HCT116 (cell line): ENCODE results near the gene ANGPTL8. TPM values are rescaled to one million over a fixed set of nuclear protein-coding genes. Genes with fewer than 3 reads are reported as not detected.

Experiments used
- ATAC-seq: fragments of 200-7000 bp; cut with Tn5 transposase; 2 replicates; pipeline ENCODE4 v1.9.1; 2020; ENCODE audit warnings: mild to moderate bottlenecking, moderate library complexity
- BruUV-seq: library from RNA; stranded (reverse); fragments of 400-500 nt; replicated peaks from 2 replicates; lab custom pipeline; 2021; lab: Mats Ljungman, UMichigan
- CTCF ChIA-PET: fragments of 300-600 bp; sonication (Branson Sonifier 250); formaldehyde crosslinking; loops from one replicate; lab custom pipeline; 2021; ENCODE audit warnings: antibody characterized with exemption; lab: Charles Lee
- POLR2A ChIA-PET: fragments of 300-600, 350-600 bp; sonication (Branson Sonifier 250); formaldehyde crosslinking; loops from one replicate; lab custom pipeline; 2021; ENCODE audit warnings: antibody characterized with exemption; lab: Charles Lee
- RAD21 ChIA-PET, 2 experiments: fragments of 300-600 bp; sonication (Branson Sonifier 250); formaldehyde crosslinking; loops; one replicate each; lab custom pipeline; 2023; ENCODE audit warnings: low total read pairs in 2 of 2; ENCODE audit not compliant: uncharacterized antibody in 2 of 2, unreplicated experiment in 2 of 2, low non-redundant PET in 1 of 2; lab: Charles Lee
- DNase-seq: peaks from one replicate; pipeline ENCODE4 v3.0.0-alpha.2; 2010; ENCODE audit warnings: low read depth, low spot score
- H2AFZ ChIP-seq: fragments of 200-600 bp; shearing (Covaris generic), sonication (generic); 2 replicates; pipeline ENCODE4 v1.6.1; 2017; ENCODE audit warnings: low read depth, mixed run types, mixed read lengths, antibody characterized with exemption, low read length; ENCODE audit not compliant: poor library complexity, severe bottlenecking
- H3K27ac ChIP-seq: 2 replicates; pipeline ENCODE4 v1.5.1; 2012; ENCODE audit warnings: low read depth, low read length
- H3K27me3 ChIP-seq: fragments of 200-600 bp; sonication (generic); 2 replicates; pipeline ENCODE4 v1.6.1; 2016; ENCODE audit warnings: mixed run types, low read length, mixed read lengths; ENCODE audit not compliant: insufficient read depth
- H3K36me3 ChIP-seq, 2 experiments: fragments of 200-500 bp in 1 of 2; fragments of 200-600 bp in 1 of 2; sonication (Bioruptor generic) in 1 of 2; sonication (generic) in 1 of 2; 2 replicates each; pipeline versions ENCODE4 v1.5.1 to v1.6.1; 2014 to 2016; ENCODE audit warnings: low read length in 2 of 2, inconsistent platforms in 1 of 2, mixed read lengths in 1 of 2, mixed run types in 1 of 2; ENCODE audit not compliant: insufficient read depth in 2 of 2, control insufficient read depth in 1 of 2
- H3K4me1 ChIP-seq, 2 experiments: fragments of 200-600 bp in 1 of 2; sonication (generic) in 1 of 2; 2 replicates each; pipeline versions ENCODE4 v1.5.1 to v1.6.1; 2012 to 2017; ENCODE audit warnings: low read length in 2 of 2, inconsistent platforms in 1 of 2, mild to moderate bottlenecking in 1 of 2, mixed read lengths in 1 of 2, mixed run types in 1 of 2, moderate library complexity in 1 of 2; ENCODE audit not compliant: insufficient read depth in 2 of 2, control insufficient read depth in 1 of 2
- H3K4me2 ChIP-seq: fragments of 200-600 bp; sonication (generic); 2 replicates; pipeline ENCODE4 v1.6.1; 2017; ENCODE audit warnings: mixed run types, low read length, mixed read lengths
- H3K4me3 ChIP-seq, 2 experiments: fragments of 200-600 bp in 1 of 2; sonication (generic) in 1 of 2; replicated peaks in 1 of 2; 2 replicates each; pipeline ENCODE4 v1.5.1; 2011 to 2016; ENCODE audit warnings: low read length in 2 of 2, control low read depth in 1 of 2, low read depth in 1 of 2, mild to moderate bottlenecking in 1 of 2, mixed read lengths in 1 of 2, mixed run types in 1 of 2
- H3K79me2 ChIP-seq: fragments of 200-600 bp; sonication (generic); 2 replicates; pipeline ENCODE4 v1.6.1; 2017; ENCODE audit warnings: mild to moderate bottlenecking, mixed run types, low read length, moderate library complexity, mixed read lengths; ENCODE audit not compliant: insufficient read depth
- H3K9ac ChIP-seq: fragments of 200-600 bp; sonication (generic); 2 replicates; pipeline ENCODE4 v1.6.1; 2016; ENCODE audit warnings: low read length, mixed read lengths
- H3K9me2 ChIP-seq: fragments of 200-600 bp; sonication (generic), shearing (Covaris generic); 2 replicates; pipeline ENCODE4 v1.6.1; 2017; ENCODE audit warnings: mixed run types, mild to moderate bottlenecking, moderate library complexity; ENCODE audit not compliant: insufficient read depth
- H3K9me3 ChIP-seq, 2 experiments: fragments of 200-500 bp in 1 of 2; fragments of 200-600 bp in 1 of 2; sonication (Bioruptor generic) in 1 of 2; sonication (generic) in 1 of 2; 2 replicates each; pipeline ENCODE4 v1.6.1; 2014 to 2017; ENCODE audit warnings: low read length in 2 of 2, mixed read lengths in 2 of 2, inconsistent platforms in 1 of 2, low read depth in 1 of 2, mild to moderate bottlenecking in 1 of 2, mixed run types in 1 of 2, moderate library complexity in 1 of 2; ENCODE audit not compliant: control insufficient read depth in 1 of 2, insufficient read depth in 1 of 2
- H4K20me1 ChIP-seq: fragments of 200-600 bp; sonication (generic), shearing (Covaris generic); 2 replicates; pipeline ENCODE4 v1.6.1; 2017; ENCODE audit warnings: mixed run types, mild to moderate bottlenecking, moderate library complexity; ENCODE audit not compliant: insufficient read depth
- JUND ChIP-seq: IDR thresholded peaks from 2 replicates; pipeline ENCODE4 v1.6.1; 2012
- SIN3A ChIP-seq: IDR thresholded peaks from 2 replicates; pipeline ENCODE4 v1.6.1; 2012; ENCODE audit warnings: low read depth
- TCF7L2 ChIP-seq: IDR thresholded peaks from 2 replicates; pipeline ENCODE4 v1.7.0; 2011; ENCODE audit warnings: borderline replicate concordance, inconsistent platforms; ENCODE audit not compliant: insufficient read depth, insufficient read length; ENCODE audit errors: extremely low read depth
- ZNF274 ChIP-seq: fragments of 200-500 bp; sonication (Bioruptor generic); IDR thresholded peaks from 2 replicates; pipeline ENCODE4 v1.6.1; 2014; ENCODE audit warnings: mild to moderate bottlenecking, low read depth, low read length, inconsistent platforms
- intact Hi-C: fragments of 100-400 bp; cut with micrococcal nuclease; formaldehyde crosslinking; loops from 2 replicates; pipeline ENCODE4 v1.10.0; 2022
- total RNA-seq: library from RNA; stranded (reverse); gene quantifications from one replicate; pipeline ENCODE4 v1.2.1, GENCODE V29; 2021; ENCODE audit not compliant: unreplicated experiment
- TF ChIP-seq, protein P1 (sequence below): IDR thresholded peaks from 2 replicates; pipeline ENCODE4 v1.6.1; 2012; ENCODE audit warnings: low read depth

ANGPTL8 gene
- total RNA-seq, 1 experiment from 2014 or later = not detected

DNA sequence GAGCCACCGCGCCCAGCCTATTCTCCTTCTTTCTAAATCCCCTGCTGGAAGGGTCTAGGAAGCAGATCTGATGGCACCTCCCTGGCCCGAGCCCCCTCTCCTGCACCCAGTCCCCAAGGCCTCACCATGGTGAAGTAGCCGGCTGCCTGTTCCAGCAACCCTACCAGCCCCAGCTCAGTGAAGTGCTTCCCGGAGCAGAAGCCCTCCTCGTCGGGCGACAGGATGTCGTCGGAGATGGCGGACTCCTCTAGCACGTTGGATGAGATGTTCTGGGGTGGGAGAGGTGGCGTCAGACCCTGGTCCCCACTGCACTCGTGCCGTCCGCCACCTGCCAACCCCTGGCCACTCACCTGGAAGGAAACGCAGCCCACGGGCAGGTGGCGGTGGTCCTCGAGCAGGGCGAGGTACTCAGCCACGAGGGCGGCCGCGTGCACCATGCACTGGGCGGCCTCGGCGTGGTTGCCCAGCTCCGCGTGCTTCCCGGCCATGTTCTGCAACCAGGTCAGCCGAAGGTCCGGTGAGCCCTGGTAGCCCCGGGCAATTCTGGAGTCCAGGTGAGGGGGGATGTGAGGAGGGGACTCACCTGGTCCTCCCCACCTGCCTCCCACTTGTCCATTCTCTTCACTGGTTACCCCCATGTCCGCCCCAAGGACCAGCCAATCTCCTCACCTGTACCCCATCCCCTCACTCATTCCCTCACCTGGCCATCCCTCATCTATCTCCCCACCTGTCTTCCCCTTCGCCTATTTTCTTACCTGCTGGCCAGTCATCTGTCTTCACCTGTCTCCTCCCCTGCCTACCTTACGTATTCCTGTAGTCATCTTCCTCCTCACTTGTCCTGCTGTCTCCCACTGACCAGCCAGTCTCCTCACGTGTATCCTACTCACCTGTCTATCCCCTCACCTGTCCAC, 30.6 kb upstream of the ANGPTL8 start:
- H2AFZ ChIP-seq = no peak overlapping the region
- H3K4me2 ChIP-seq = no peak overlapping the region
- no peaks in the 10 kb centered on the region for H3K79me2 ChIP-seq
- DNase-seq = no peak
- no peak for ATAC-seq
- H3K27me3 ChIP-seq = no peaks in the 10 kb centered on the region
- H3K9me2 ChIP-seq = no peaks in the 10 kb centered on the region
- CTCF ChIA-PET = no interaction called here
- BruUV-seq = no TSS peak
- H3K9ac ChIP-seq = no peak overlapping the region
- RAD21 ChIA-PET = no interaction called here
- no peak overlapping the region for H3K4me3 ChIP-seq
- intact Hi-C loops = no loop called here
- H3K27ac ChIP-seq = no peak overlapping the region
- peaks cover 0 to 3% of the 10 kb centered on the region in 2 experiments; a peak in 2 of 4 replicates for H3K4me1 ChIP-seq
- POLR2A ChIA-PET = no interaction called here
- peaks cover 0 to 2% of the 10 kb centered on the region in 2 experiments; a peak in 1 of 4 replicates for H3K36me3 ChIP-seq
- TF ChIP-seq SIN3A = no peak
- TF ChIP-seq TCF7L2 = no peak
- no peak for TF ChIP-seq ZNF274
- TF ChIP-seq, protein P1, sequence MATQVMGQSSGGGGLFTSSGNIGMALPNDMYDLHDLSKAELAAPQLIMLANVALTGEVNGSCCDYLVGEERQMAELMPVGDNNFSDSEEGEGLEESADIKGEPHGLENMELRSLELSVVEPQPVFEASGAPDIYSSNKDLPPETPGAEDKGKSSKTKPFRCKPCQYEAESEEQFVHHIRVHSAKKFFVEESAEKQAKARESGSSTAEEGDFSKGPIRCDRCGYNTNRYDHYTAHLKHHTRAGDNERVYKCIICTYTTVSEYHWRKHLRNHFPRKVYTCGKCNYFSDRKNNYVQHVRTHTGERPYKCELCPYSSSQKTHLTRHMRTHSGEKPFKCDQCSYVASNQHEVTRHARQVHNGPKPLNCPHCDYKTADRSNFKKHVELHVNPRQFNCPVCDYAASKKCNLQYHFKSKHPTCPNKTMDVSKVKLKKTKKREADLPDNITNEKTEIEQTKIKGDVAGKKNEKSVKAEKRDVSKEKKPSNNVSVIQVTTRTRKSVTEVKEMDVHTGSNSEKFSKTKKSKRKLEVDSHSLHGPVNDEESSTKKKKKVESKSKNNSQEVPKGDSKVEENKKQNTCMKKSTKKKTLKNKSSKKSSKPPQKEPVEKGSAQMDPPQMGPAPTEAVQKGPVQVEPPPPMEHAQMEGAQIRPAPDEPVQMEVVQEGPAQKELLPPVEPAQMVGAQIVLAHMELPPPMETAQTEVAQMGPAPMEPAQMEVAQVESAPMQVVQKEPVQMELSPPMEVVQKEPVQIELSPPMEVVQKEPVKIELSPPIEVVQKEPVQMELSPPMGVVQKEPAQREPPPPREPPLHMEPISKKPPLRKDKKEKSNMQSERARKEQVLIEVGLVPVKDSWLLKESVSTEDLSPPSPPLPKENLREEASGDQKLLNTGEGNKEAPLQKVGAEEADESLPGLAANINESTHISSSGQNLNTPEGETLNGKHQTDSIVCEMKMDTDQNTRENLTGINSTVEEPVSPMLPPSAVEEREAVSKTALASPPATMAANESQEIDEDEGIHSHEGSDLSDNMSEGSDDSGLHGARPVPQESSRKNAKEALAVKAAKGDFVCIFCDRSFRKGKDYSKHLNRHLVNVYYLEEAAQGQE = no peak
- TF ChIP-seq JUND = no peak
- no peaks in the 10 kb centered on the region for H4K20me1 ChIP-seq
- H3K9me3 ChIP-seq = no peaks in the 10 kb centered on the region
